ENCODE measurements around the gene PAX5.

PAX5 gene

DNA sequence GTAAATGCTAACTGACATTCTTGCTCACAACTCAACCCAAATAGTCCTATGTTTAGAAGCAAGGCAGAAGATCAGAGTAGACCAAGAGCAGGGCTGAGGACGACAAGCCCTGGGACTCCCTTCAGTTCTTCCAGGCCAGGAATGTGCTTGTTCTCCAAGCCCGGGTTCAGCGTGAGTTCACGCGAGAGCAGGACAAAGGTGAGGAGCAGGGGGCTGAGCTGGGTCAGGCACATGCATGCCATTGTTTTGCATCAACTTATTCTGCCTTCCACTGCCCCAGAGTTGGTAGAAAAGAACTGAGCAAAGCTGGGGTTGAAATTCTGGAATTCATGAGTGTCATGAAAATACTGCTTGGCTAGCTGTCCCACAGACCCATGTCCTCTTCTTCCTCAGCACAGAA lies 206.5 kb downstream of the PAX5 start:
- no CpG with 5 or more reads among the region's 5 CpGs for WGBS, 2 donors (ENCODE audit: extremely low coverage in 2 of 2, insufficient read length in 2 of 2, insufficient replicate concordance in 1 of 2)
- peak overlapping the region; percentile 19 for H2AFZ ChIP-seq (ENCODE audit: low read length)
- no peaks in the 10 kb centered on the region for H3K9me3 ChIP-seq (replicated peaks in 1 of 2; ENCODE audit: control insufficient read depth in 2 of 2, insufficient read depth in 1 of 2, low read depth in 1 of 2, low read length in 2 of 2)
- H3K23ac ChIP-seq (ENCODE audit: low read depth, low read length, poor library complexity) = no peak overlapping the region
- H3K4me3 ChIP-seq (ENCODE audit: low read length in 2 of 2) = no peak overlapping the region
- H2AK5ac ChIP-seq (ENCODE audit: low read depth, low read length) = no peak overlapping the region
- DNase-seq (ENCODE audit: low spot score) = no peak
- H2BK15ac ChIP-seq (ENCODE audit: low read length) = no peak overlapping the region
- H3K36me3 ChIP-seq (replicated peaks in 1 of 2; ENCODE audit: control insufficient read depth in 2 of 2, insufficient read depth in 2 of 2, low read length in 2 of 2) = no peaks in the 10 kb centered on the region
- H2BK5ac ChIP-seq (ENCODE audit: low read length) = no peak overlapping the region
- H2BK120ac ChIP-seq (ENCODE audit: low read depth, low read length) = no peak overlapping the region
- no peaks in the 10 kb centered on the region for H3K79me1 ChIP-seq (ENCODE audit: low read depth, low read length)
- H3K4ac ChIP-seq (ENCODE audit: low read length) = no peak overlapping the region
- H3K27me3 ChIP-seq (ENCODE audit: control insufficient read depth in 3 of 3, insufficient read depth in 3 of 3, low read depth in 1 of 3, low read length in 3 of 3) = peaks cover 0 to 3% (median 0%) of the 10 kb centered on the region in 3 experiments
- H2BK12ac ChIP-seq (ENCODE audit: low read length) = no peak overlapping the region
- H4K91ac ChIP-seq (ENCODE audit: low read depth, low read length, poor library complexity) = no peak overlapping the region
- H3K9ac ChIP-seq (ENCODE audit: low read depth, low read length, poor library complexity) = no peak overlapping the region
- no peak overlapping the region for H3K4me2 ChIP-seq (ENCODE audit: insufficient read depth, low read length, poor library complexity, severe bottlenecking)
- H3K18ac ChIP-seq (ENCODE audit: low read length) = no peak overlapping the region
- no peak overlapping the region for H3K14ac ChIP-seq (ENCODE audit: low read length)
- H4K8ac ChIP-seq (ENCODE audit: low read depth, low read length) = no peak overlapping the region
- H3K27ac ChIP-seq (replicated peaks; ENCODE audit: low read length) = no peak overlapping the region
- peaks cover 5 to 8% of the 10 kb centered on the region in 2 donors for H3K4me1 ChIP-seq (ENCODE audit: control insufficient read depth in 2 of 2, insufficient read depth in 1 of 2, low read depth in 1 of 2, low read length in 2 of 2)

GRCh38 chr9:36826581-36826980 lies 207.5 kb downstream of the PAX5 start:
- DNase-seq (ENCODE audit: low spot score) = no peak
- H4K8ac ChIP-seq (ENCODE audit: low read depth, low read length) = no peak overlapping the region
- peaks cover 5 to 8% of the 10 kb centered on the region in 2 donors for H3K4me1 ChIP-seq (ENCODE audit: control insufficient read depth in 2 of 2, insufficient read depth in 1 of 2, low read depth in 1 of 2, low read length in 2 of 2)
- no peak overlapping the region for H3K18ac ChIP-seq (ENCODE audit: low read length)
- H3K4me3 ChIP-seq (ENCODE audit: low read length in 2 of 2) = no peak overlapping the region
- H2BK12ac ChIP-seq (ENCODE audit: low read length) = no peak overlapping the region
- H2BK5ac ChIP-seq (ENCODE audit: low read length) = no peak overlapping the region
- H3K4ac ChIP-seq (ENCODE audit: low read length) = no peak overlapping the region
- H3K27ac ChIP-seq (replicated peaks; ENCODE audit: low read length) = no peak overlapping the region
- no peak overlapping the region for H3K9ac ChIP-seq (ENCODE audit: low read depth, low read length, poor library complexity)
- H3K9me3 ChIP-seq (replicated peaks in 1 of 2; ENCODE audit: control insufficient read depth in 2 of 2, insufficient read depth in 1 of 2, low read depth in 1 of 2, low read length in 2 of 2) = no peaks in the 10 kb centered on the region
- H2AK5ac ChIP-seq (ENCODE audit: low read depth, low read length) = no peak overlapping the region
- no peaks in the 10 kb centered on the region for H3K79me1 ChIP-seq (ENCODE audit: low read depth, low read length)
- H3K4me2 ChIP-seq (ENCODE audit: insufficient read depth, low read length, poor library complexity, severe bottlenecking) = no peak overlapping the region
- no peaks in the 10 kb centered on the region for H3K36me3 ChIP-seq (replicated peaks in 1 of 2; ENCODE audit: control insufficient read depth in 2 of 2, insufficient read depth in 2 of 2, low read length in 2 of 2)
- no peak overlapping the region for H2AFZ ChIP-seq (ENCODE audit: low read length)
- no peak overlapping the region for H2BK15ac ChIP-seq (ENCODE audit: low read length)
- no peak overlapping the region for H3K23ac ChIP-seq (ENCODE audit: low read depth, low read length, poor library complexity)
- H2BK120ac ChIP-seq (ENCODE audit: low read depth, low read length) = no peak overlapping the region
- H3K27me3 ChIP-seq (ENCODE audit: control insufficient read depth in 3 of 3, insufficient read depth in 3 of 3, low read depth in 1 of 3, low read length in 3 of 3) = peaks cover 0 to 12% (median 0%) of the 10 kb centered on the region in 3 experiments
- no CpG with 5 or more reads among the region's 4 CpGs for WGBS, 2 donors (ENCODE audit: extremely low coverage in 2 of 2, insufficient read length in 2 of 2, insufficient replicate concordance in 1 of 2)
- no peak overlapping the region for H4K91ac ChIP-seq (ENCODE audit: low read depth, low read length, poor library complexity)
- H3K14ac ChIP-seq (ENCODE audit: low read length) = no peak overlapping the region

- H3K18ac ChIP-seq (ENCODE audit: low read length) = no peak overlapping the region
- no peak overlapping the region for H4K91ac ChIP-seq (ENCODE audit: low read depth, low read length, poor library complexity)
- no peak overlapping the region for H3K9ac ChIP-seq (ENCODE audit: low read depth, low read length, poor library complexity)
- no peak overlapping the region for H3K4ac ChIP-seq (ENCODE audit: low read length)
- peaks cover 10 to 12% of the 10 kb centered on the region in 2 donors for H3K4me1 ChIP-seq (ENCODE audit: control insufficient read depth in 2 of 2, insufficient read depth in 1 of 2, low read depth in 1 of 2, low read length in 2 of 2)
- H3K14ac ChIP-seq (ENCODE audit: low read length) = no peak overlapping the region
- WGBS, 2 donors (ENCODE audit: extremely low coverage in 2 of 2, insufficient read length in 2 of 2, insufficient replicate concordance in 1 of 2) = no CpG with 5 or more reads among the region's 8 CpGs
- no peak overlapping the region for H2BK12ac ChIP-seq (ENCODE audit: low read length)
- no peak overlapping the region for H3K4me2 ChIP-seq (ENCODE audit: insufficient read depth, low read length, poor library complexity, severe bottlenecking)
- H2AK5ac ChIP-seq (ENCODE audit: low read depth, low read length) = no peak overlapping the region
- H2BK5ac ChIP-seq (ENCODE audit: low read length) = no peak overlapping the region
- H3K79me1 ChIP-seq (ENCODE audit: low read depth, low read length) = no peaks in the 10 kb centered on the region
- H2BK120ac ChIP-seq (ENCODE audit: low read depth, low read length) = no peak overlapping the region
- H2AFZ ChIP-seq (ENCODE audit: low read length) = no peak overlapping the region
- peak overlapping the region in 1 of 2 donors; percentile 49 for H3K4me3 ChIP-seq (ENCODE audit: low read length in 2 of 2)
- no peaks in the 10 kb centered on the region for H3K36me3 ChIP-seq (replicated peaks in 1 of 2; ENCODE audit: control insufficient read depth in 2 of 2, insufficient read depth in 2 of 2, low read length in 2 of 2)
- H4K8ac ChIP-seq (ENCODE audit: low read depth, low read length) = no peak overlapping the region
- peak overlapping the region; percentile 19 for H2BK15ac ChIP-seq (ENCODE audit: low read length)
- no peak overlapping the region for H3K27ac ChIP-seq (replicated peaks; ENCODE audit: low read length)
- peaks cover 0 to 22% (median 0%) of the 10 kb centered on the region in 3 experiments for H3K27me3 ChIP-seq (ENCODE audit: control insufficient read depth in 3 of 3, insufficient read depth in 3 of 3, low read depth in 1 of 3, low read length in 3 of 3)
- DNase-seq (ENCODE audit: low spot score) = no peak
- H3K9me3 ChIP-seq (replicated peaks in 1 of 2; ENCODE audit: control insufficient read depth in 2 of 2, insufficient read depth in 1 of 2, low read depth in 1 of 2, low read length in 2 of 2) = no peaks in the 10 kb centered on the region
- no peak overlapping the region for H3K23ac ChIP-seq (ENCODE audit: low read depth, low read length, poor library complexity)
Measured at GRCh38 chr9:36825179-36825578, 208.9 kb downstream of the PAX5 start.

- WGBS, 2 donors (ENCODE audit: extremely low coverage in 2 of 2, insufficient read length in 2 of 2, insufficient replicate concordance in 1 of 2) = no CpG with 5 or more reads among the region's 5 CpGs
- Histone ChIP-seq H3K9ac (ENCODE audit: low read depth, low read length, poor library complexity) (no peak overlapping the region), H4K91ac (ENCODE audit: low read depth, low read length, poor library complexity) (no peak overlapping the region), H2BK15ac (ENCODE audit: low read length) (no peak overlapping the region), H3K79me1 (ENCODE audit: low read depth, low read length) (no peaks in the 10 kb centered on the region), H3K27ac (replicated peaks; ENCODE audit: low read length) (no peak overlapping the region), H3K23ac (ENCODE audit: low read depth, low read length, poor library complexity) (no peak overlapping the region), H3K36me3 (replicated peaks in 1 of 2; ENCODE audit: control insufficient read depth in 2 of 2, insufficient read depth in 2 of 2, low read length in 2 of 2) (no peaks in the 10 kb centered on the region), H2AK5ac (ENCODE audit: low read depth, low read length) (no peak overlapping the region), H3K4me2 (ENCODE audit: insufficient read depth, low read length, poor library complexity, severe bottlenecking) (no peak overlapping the region), H3K4me1 (ENCODE audit: control insufficient read depth in 2 of 2, insufficient read depth in 1 of 2, low read depth in 1 of 2, low read length in 2 of 2) (peaks cover 17 to 18% of the 10 kb centered on the region in 2 donors), H3K27me3 (ENCODE audit: control insufficient read depth in 3 of 3, insufficient read depth in 3 of 3, low read depth in 1 of 3, low read length in 3 of 3) (peaks cover 0 to 31% (median 2%) of the 10 kb centered on the region in 3 experiments), H2BK5ac (ENCODE audit: low read length) (no peak overlapping the region), H2BK12ac (ENCODE audit: low read length) (no peak overlapping the region), H4K8ac (ENCODE audit: low read depth, low read length) (no peak overlapping the region), H3K14ac (ENCODE audit: low read length) (no peak overlapping the region), H2BK120ac (ENCODE audit: low read depth, low read length) (no peak overlapping the region), H3K4me3 (ENCODE audit: low read length in 2 of 2) (no peak overlapping the region), H3K9me3 (replicated peaks in 1 of 2; ENCODE audit: control insufficient read depth in 2 of 2, insufficient read depth in 1 of 2, low read depth in 1 of 2, low read length in 2 of 2) (no peaks in the 10 kb centered on the region), H3K4ac (ENCODE audit: low read length) (no peak overlapping the region), H2AFZ (ENCODE audit: low read length) (no peak overlapping the region), H3K18ac (ENCODE audit: low read length) (no peak overlapping the region)
- no peak for DNase-seq (ENCODE audit: low spot score)
Measured at GRCh38 chr9:36823934-36824333, 210.1 kb downstream of the PAX5 start.
